Measurements from ENCODE around the gene POLR3H. TPM values are rescaled to one million over a fixed set of nuclear protein-coding genes. Genes with fewer than 3 reads are reported as not detected.

The POLR3H gene
- polyA plus RNA-seq, 1 experiment = 36.3 TPM

GRCh38 chr22:41524251-41524661 is 20.0 kb downstream of the POLR3H start:
- POLR2A ChIA-PET = interaction anchor here (0.7 to 2.5 kb wide), 6 partner anchors 20 to 267 kb away, joined by 3 to 11 read pairs (median 4); partner anchors contain the start of genes ACO2, PHF5A and TOB2
- DNase-seq (ENCODE audit: low read depth, low spot score) = peak; percentile 50
- Histone ChIP-seq H3K27ac (ENCODE audit: low read depth, low read length) (peak overlapping the region; percentile 98), H3K4me3 (ENCODE audit: low read depth, low read length) (no peak overlapping the region), H3K27me3 (ENCODE audit: control insufficient read depth, insufficient read depth, low read length) (no peaks in the 10 kb centered on the region), H3K9me3 (ENCODE audit: control insufficient read depth, insufficient read depth, low read length) (no peaks in the 10 kb centered on the region; the same call in 1 of the 2 replicates)
- CTCF ChIA-PET = interaction anchor here (0.6 to 1.6 kb wide), 3 partner anchors 15 to 120 kb away, joined by 3 to 8 read pairs (median 4); no protein-coding TSS in a partner anchor
- no peak for TF ChIP-seq CTCF (IDR thresholded peaks at IDR 0.05; ENCODE audit: low read depth, low read length)

- DNase-seq (ENCODE audit: low read depth, low spot score) = peak; percentile 71
- ChIA-PET POLR2A (interaction anchor here (0.9 to 2.5 kb wide), 4 partner anchors 20 to 122 kb away, joined by 3 to 11 read pairs (median 4); partner anchors contain the start of gene TOB2), CTCF (interaction anchor here (0.8 to 1.6 kb wide), 3 partner anchors 44 to 121 kb away, joined by 3 to 8 read pairs (median 3); no protein-coding TSS in a partner anchor)
Measured at GRCh38 chr22:41523464-41524221, 20.6 kb downstream of the POLR3H start.

GRCh38 chr22:41522813-41523212 is 21.5 kb downstream of the POLR3H start:
- H3K27me3 ChIP-seq (ENCODE audit: control insufficient read depth, insufficient read depth, low read length) = no peaks in the 10 kb centered on the region
- no peak for TF ChIP-seq CTCF (IDR thresholded peaks at IDR 0.05; ENCODE audit: low read depth, low read length)
- DNase-seq (ENCODE audit: low read depth, low spot score) = no peak
- no peak overlapping the region for H3K4me3 ChIP-seq (ENCODE audit: low read depth, low read length)
- no peaks in the 10 kb centered on the region; the same call in 1 of the 2 replicates for H3K9me3 ChIP-seq (ENCODE audit: control insufficient read depth, insufficient read depth, low read length)
- CTCF ChIA-PET = interaction anchor here (1.2 kb wide), 1 partner anchor 43 kb away, joined by 3 read pairs; no protein-coding TSS in a partner anchor
- POLR2A ChIA-PET = no interaction called here
- peak overlapping the region; percentile 98 for H3K27ac ChIP-seq (ENCODE audit: low read depth, low read length)

More at GRCh38 chr22:41523464-41524221, 20.6 kb downstream of the POLR3H start:
- no peaks in the 10 kb centered on the region for H3K27me3 ChIP-seq (ENCODE audit: control insufficient read depth, insufficient read depth, low read length)
- peak overlapping the region; percentile 98 for H3K27ac ChIP-seq (ENCODE audit: low read depth, low read length)
- no peak overlapping the region for H3K4me3 ChIP-seq (ENCODE audit: low read depth, low read length)
- H3K9me3 ChIP-seq (ENCODE audit: control insufficient read depth, insufficient read depth, low read length) = no peaks in the 10 kb centered on the region; the same call in 1 of the 2 replicates
- TF ChIP-seq CTCF (IDR thresholded peaks at IDR 0.05; ENCODE audit: low read depth, low read length) = no peak

GRCh38 chr22:41521126-41521525 is 23.1 kb downstream of the POLR3H start:
- H3K4me3 ChIP-seq (ENCODE audit: low read depth, low read length) = no peak overlapping the region
- CTCF ChIA-PET = interaction anchor here (0.7 kb wide), 1 partner anchor 53 kb away, joined by 12 read pairs; no protein-coding TSS in a partner anchor
- POLR2A ChIA-PET = interaction anchor here (0.7 kb wide), 1 partner anchor 120 kb away, joined by 5 read pairs; no protein-coding TSS in a partner anchor
- DNase-seq (ENCODE audit: low read depth, low spot score) = no peak
- H3K27ac ChIP-seq (ENCODE audit: low read depth, low read length) = no peak overlapping the region
- no peaks in the 10 kb centered on the region for H3K27me3 ChIP-seq (ENCODE audit: control insufficient read depth, insufficient read depth, low read length)
- H3K9me3 ChIP-seq (ENCODE audit: control insufficient read depth, insufficient read depth, low read length) = no peaks in the 10 kb centered on the region; the same call in 1 of the 2 replicates
- TF ChIP-seq CTCF (IDR thresholded peaks at IDR 0.05; ENCODE audit: low read depth, low read length) = no peak

- ChIA-PET POLR2A (interaction anchor here (0.6 kb wide), 1 partner anchor 65 kb away, joined by 9 read pairs; no protein-coding TSS in a partner anchor), CTCF (interaction anchor here (0.6 to 4.2 kb wide), 43 partner anchors 9 to 595 kb away, joined by 3 to 141 read pairs (median 5); partner anchors contain the start of genes ACO2, PHF5A, TEF and TOB2)
- H3K27ac ChIP-seq (ENCODE audit: low read depth, low read length) = no peak overlapping the region
- DNase-seq (ENCODE audit: low read depth, low spot score) = no peak
- no peak for TF ChIP-seq CTCF (IDR thresholded peaks at IDR 0.05; ENCODE audit: low read depth, low read length)
- no peaks in the 10 kb centered on the region for H3K27me3 ChIP-seq (ENCODE audit: control insufficient read depth, insufficient read depth, low read length)
- H3K9me3 ChIP-seq (ENCODE audit: control insufficient read depth, insufficient read depth, low read length) = no peaks in the 10 kb centered on the region
- H3K4me3 ChIP-seq (ENCODE audit: low read depth, low read length) = no peak overlapping the region
Measured at GRCh38 chr22:41518048-41518347, 26.3 kb downstream of the POLR3H start.

Measured in AG04450 (cell line).